ENCODE results near the gene CD247. TPM values are rescaled to one million over a fixed set of nuclear protein-coding genes. Genes with fewer than 3 reads are reported as not detected.

The CD247 gene
- total RNA-seq, 2 donors from 2014 or later = 0.79 to 1.1 TPM

DNA sequence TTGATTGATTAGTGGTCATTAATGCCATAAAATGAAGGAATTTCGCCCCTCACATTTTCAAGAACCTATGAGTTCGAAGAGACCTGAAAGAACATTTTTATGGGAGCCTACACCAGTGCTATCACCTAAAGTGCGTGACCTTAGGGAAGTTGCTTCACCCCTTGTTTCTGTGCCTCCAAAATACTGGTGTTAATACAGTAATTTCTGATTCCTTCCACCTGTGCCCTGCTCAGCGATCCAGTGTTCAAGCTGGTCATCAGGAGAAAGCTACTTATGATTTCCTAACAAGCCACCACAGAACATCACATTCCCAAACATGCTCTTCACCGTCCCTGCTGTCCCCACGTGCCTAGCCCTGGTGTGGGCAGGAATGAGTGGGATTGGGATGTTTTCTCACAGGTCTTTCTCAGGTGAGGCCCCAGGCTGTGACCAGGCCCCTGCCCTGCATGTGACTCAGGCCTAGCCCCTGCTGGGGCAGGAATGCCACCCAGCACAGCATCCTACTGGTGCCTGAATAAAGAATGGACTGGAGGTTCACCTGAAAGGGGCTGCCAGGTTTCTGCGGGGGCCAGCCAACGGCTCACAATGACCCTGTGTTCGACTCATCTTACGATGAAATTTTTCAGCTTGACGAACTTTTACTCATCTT lies 60.3 kb downstream of the CD247 start:
- Histone ChIP-seq H3K36me3 (no peaks in the 10 kb centered on the region), H3K27me3 (no peaks in the 10 kb centered on the region), H3K9me3 (no peaks in the 10 kb centered on the region), H3K4me1 (no peaks in the 10 kb centered on the region), H3K27ac (no peak overlapping the region), H3K4me3 (no peak overlapping the region)
- TF ChIP-seq, protein P1, sequence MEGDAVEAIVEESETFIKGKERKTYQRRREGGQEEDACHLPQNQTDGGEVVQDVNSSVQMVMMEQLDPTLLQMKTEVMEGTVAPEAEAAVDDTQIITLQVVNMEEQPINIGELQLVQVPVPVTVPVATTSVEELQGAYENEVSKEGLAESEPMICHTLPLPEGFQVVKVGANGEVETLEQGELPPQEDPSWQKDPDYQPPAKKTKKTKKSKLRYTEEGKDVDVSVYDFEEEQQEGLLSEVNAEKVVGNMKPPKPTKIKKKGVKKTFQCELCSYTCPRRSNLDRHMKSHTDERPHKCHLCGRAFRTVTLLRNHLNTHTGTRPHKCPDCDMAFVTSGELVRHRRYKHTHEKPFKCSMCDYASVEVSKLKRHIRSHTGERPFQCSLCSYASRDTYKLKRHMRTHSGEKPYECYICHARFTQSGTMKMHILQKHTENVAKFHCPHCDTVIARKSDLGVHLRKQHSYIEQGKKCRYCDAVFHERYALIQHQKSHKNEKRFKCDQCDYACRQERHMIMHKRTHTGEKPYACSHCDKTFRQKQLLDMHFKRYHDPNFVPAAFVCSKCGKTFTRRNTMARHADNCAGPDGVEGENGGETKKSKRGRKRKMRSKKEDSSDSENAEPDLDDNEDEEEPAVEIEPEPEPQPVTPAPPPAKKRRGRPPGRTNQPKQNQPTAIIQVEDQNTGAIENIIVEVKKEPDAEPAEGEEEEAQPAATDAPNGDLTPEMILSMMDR (IDR thresholded peaks at IDR 0.05) = no peak
- DNase-seq (ENCODE audit: low spot score) = no peak

DNA sequence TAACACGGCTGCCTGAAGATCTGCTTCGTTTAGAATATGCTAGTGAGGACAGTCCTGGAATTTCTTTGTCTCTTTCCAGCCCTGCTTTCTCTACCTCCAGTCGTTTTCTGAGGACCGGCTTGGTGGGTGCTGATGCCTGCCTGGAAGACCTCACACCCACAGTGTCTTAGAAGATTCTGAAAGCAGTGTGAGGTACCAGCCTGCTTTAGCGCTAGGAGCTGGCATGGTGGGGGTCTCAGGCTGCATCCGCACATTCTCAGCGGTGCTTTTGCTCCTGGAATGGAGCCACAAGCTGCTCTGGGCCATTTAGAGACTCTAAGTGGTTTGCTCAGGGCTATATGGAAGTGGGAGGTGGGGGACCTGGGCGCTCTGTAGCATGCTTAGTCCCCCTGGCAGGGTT lies 61.4 kb downstream of the CD247 start:
- TF ChIP-seq, protein P1 (IDR thresholded peaks at IDR 0.05) = no peak
- Histone ChIP-seq H3K36me3 (no peaks in the 10 kb centered on the region), H3K27ac (peak overlapping the region in 1 of 2 donors; percentile 94), H3K27me3 (no peaks in the 10 kb centered on the region), H3K9me3 (no peaks in the 10 kb centered on the region), H3K4me3 (no peak overlapping the region), H3K4me1 (no peaks in the 10 kb centered on the region)
- no peak for DNase-seq (ENCODE audit: low spot score)

DNA sequence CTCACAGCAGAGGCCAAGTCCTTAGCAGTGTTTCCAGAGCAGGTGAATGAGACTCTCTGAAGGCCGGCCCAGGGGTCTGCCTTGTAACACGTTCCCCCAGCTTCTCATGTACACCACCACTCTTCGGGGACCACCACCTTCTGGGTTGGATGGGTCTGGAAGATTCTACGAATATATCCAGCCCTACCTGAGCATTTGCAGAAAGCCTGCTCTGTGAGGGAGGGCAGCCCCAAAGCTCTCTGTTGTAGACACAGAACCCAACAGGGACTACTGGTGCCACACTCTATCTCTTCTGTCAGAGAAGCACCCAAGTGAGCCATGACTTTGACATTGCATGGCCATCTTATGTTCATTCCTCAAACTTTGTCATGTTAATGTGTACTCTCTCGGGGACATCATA lies 61.8 kb downstream of the CD247 start:
- H3K4me3 ChIP-seq = no peak overlapping the region
- H3K27ac ChIP-seq = peak overlapping the region; percentile 85 to 94

DNA sequence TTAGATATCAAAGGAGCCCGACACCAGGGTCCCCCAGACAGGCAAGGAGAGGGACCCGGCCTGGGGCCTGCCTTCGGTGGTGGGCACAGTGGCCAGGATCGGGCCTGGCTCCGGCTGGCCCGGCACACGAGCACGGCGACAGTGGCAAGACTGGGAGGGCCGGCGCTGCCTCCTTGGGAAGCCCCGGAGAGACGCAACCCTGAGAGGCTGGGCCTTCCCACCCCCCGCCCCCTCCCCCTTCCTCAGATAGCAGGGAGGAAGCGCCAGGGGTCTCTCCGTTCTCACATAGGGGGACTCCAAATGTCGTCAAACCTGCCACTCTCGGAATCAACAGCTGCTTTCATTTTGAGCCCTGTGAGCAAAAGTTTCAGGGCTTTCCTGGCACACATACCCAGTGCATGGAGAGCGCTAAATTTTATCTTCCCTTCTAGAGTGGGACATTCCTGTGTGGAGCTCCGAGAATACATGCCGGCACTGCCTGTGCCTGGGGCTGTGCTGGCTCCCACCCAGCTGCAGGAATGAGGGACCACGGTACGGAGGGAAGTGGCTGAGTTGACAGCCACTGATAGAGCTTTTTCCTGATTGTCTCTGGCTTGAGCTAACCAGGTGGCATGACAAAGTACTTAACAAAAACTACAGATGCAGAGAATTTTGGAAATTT lies 62.4 kb downstream of the CD247 start:
- TF ChIP-seq, protein P1 (IDR thresholded peaks at IDR 0.05) = no peak
- no peak for DNase-seq (ENCODE audit: low spot score)
- H3K4me1 ChIP-seq = no peaks in the 10 kb centered on the region
- no peaks in the 10 kb centered on the region for H3K9me3 ChIP-seq
- H3K27me3 ChIP-seq = no peaks in the 10 kb centered on the region
- H3K4me3 ChIP-seq = peak overlapping the region; percentile 57 to 62
- H3K36me3 ChIP-seq = no peaks in the 10 kb centered on the region
- peak overlapping the region; percentile 85 to 94 for H3K27ac ChIP-seq

More for the DNA sequence above, 61.8 kb downstream of the CD247 start:
- no peaks in the 10 kb centered on the region for H3K36me3 ChIP-seq
- no peaks in the 10 kb centered on the region for H3K4me1 ChIP-seq
- TF ChIP-seq, protein P1 (IDR thresholded peaks at IDR 0.05) = no peak
- no peaks in the 10 kb centered on the region for H3K9me3 ChIP-seq
- no peak for DNase-seq (ENCODE audit: low spot score)
- no peaks in the 10 kb centered on the region for H3K27me3 ChIP-seq

DNA sequence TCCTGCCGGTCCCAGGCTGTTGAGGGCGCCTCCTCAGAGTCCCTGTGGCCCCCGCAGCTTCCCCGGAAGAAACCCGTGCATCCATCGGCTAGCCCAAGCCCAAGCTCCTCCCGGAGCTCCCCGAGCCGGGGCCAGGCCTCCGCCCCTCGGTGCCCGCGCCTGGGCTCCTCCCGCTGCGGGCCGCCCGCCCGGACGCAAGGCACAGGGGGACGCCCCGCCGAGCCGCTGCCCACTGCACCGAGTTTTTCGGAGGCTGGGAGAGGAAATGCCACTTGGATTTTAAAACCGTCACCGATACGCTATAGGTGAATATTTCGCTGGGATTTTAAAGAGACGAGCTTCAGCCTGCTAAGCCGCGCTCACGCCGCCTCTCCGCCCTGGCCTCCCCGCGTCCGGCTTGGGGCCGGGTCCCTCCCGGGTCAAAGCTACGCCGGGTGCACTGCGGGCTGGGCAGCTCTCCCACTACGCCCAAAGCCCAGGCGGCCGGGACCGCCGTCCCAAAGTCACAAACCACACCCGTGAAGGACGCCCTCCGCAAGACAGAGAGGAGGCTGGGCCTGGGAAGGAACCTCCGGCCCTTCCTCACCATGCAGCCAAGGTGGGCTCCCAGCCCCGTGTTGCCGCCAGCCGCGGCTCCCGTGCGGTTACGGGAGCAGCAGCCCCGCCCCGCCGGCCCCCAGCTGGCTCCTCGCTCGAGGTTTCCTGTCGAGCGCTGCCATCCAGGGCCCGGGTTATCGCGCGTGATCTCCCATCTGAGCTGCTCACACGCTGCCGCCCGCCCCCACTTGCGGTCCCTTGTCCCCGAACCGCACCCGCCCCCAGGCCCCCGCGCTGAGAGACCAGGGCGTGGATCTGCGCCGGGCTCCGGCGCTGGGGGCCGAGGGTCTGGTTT lies 63.2 kb downstream of the CD247 start:
- Histone ChIP-seq H3K36me3 (no peaks in the 10 kb centered on the region), H3K4me3 (peak overlapping the region; percentile 57 to 62), H3K4me1 (no peaks in the 10 kb centered on the region), H3K9me3 (no peaks in the 10 kb centered on the region), H3K27me3 (no peaks in the 10 kb centered on the region), H3K27ac (peak overlapping the region; percentile 85 to 94)
- peak; percentile 65 for DNase-seq (ENCODE audit: low spot score)
- TF ChIP-seq, protein P1 (IDR thresholded peaks at IDR 0.05) = no peak

Measured in right atrium auricular region (tissue), 2 donors.